Neural crest cell (in vitro differentiated cells): ENCODE data around the gene DUS1L. TPM values are rescaled to one million over a fixed set of nuclear protein-coding genes. Genes with fewer than 3 reads are reported as not detected.

Experiments used
- DNase-seq: peaks from one replicate; pipeline ENCODE4 v3.0.0; 2021; ENCODE audit warnings: low read depth, mixed read lengths, low spot score
- H3K27ac Mint-ChIP-seq: one replicate; pipeline ENCODE4 v1.8.0; 2021; ENCODE audit warnings: mild to moderate bottlenecking, mixed read lengths; ENCODE audit not compliant: unreplicated experiment
- H3K27me3 Mint-ChIP-seq: 2 replicates; pipeline ENCODE4 v1.8.0; 2021; ENCODE audit warnings: low read depth, mild to moderate bottlenecking, mixed read lengths
- H3K36me3 Mint-ChIP-seq: 2 replicates; pipeline ENCODE4 v1.8.0; 2021; ENCODE audit warnings: low read depth, mild to moderate bottlenecking, mixed read lengths
- H3K4me1 Mint-ChIP-seq: 2 replicates; pipeline ENCODE4 v1.8.0; 2021; ENCODE audit warnings: mixed read lengths
- H3K4me3 Mint-ChIP-seq: one replicate; pipeline ENCODE4 v1.8.0; 2021; ENCODE audit warnings: mild to moderate bottlenecking, mixed read lengths
- H3K9me3 Mint-ChIP-seq: 2 replicates; pipeline ENCODE4 v1.8.0; 2021; ENCODE audit warnings: mixed read lengths
- CTCF ChIP-seq: fragments of 200-600 bp; sonication (generic); conservative IDR thresholded peaks from 2 replicates; pipeline ENCODE4 v1.5.0; 2021; ENCODE audit warnings: antibody characterized with exemption, mild to moderate bottlenecking
- total RNA-seq: library from RNA; stranded (reverse); gene quantifications from 2 replicates; pipeline ENCODE4 v1.2.1, GENCODE V29; 2021

DUS1L gene
- total RNA-seq, 1 donor from 2014 or later, result 131 TPM

- Mint-ChIP-seq H3K36me3 (no peaks in the 10 kb centered on the region), H3K27ac (peak overlapping the region; percentile 27), H3K4me3 (peak overlapping the region; percentile 87), H3K4me1 (peaks cover 14% of the 10 kb centered on the region), H3K9me3 (no peaks in the 10 kb centered on the region), H3K27me3 (peaks cover 3% of the 10 kb centered on the region)
- peak; percentile 90 for DNase-seq
- TF ChIP-seq CTCF, result peak; percentile 92
These were observed 34.9 kb downstream of the DUS1L start for GRCh38 chr17:82030470-82031302.

GRCh38 chr17:82029990-82030469 lies 35.6 kb downstream of the DUS1L start:
- peak overlapping the region; percentile 69 for H3K4me3 Mint-ChIP-seq
- peaks cover 9% of the 10 kb centered on the region for H3K4me1 Mint-ChIP-seq
- DNase-seq, result no peak
- no peak overlapping the region for H3K27ac Mint-ChIP-seq
- H3K27me3 Mint-ChIP-seq, result peaks cover 3% of the 10 kb centered on the region
- H3K9me3 Mint-ChIP-seq, result no peaks in the 10 kb centered on the region
- TF ChIP-seq CTCF, result no peak
- no peaks in the 10 kb centered on the region for H3K36me3 Mint-ChIP-seq

GRCh38 chr17:82029391-82029790 lies 36.2 kb downstream of the DUS1L start:
- H3K36me3 Mint-ChIP-seq, result no peaks in the 10 kb centered on the region
- no peaks in the 10 kb centered on the region for H3K9me3 Mint-ChIP-seq
- H3K4me1 Mint-ChIP-seq, result peaks cover 7% of the 10 kb centered on the region
- no peak for DNase-seq
- H3K4me3 Mint-ChIP-seq, result peak overlapping the region; percentile 77
- no peak overlapping the region for H3K27ac Mint-ChIP-seq
- TF ChIP-seq CTCF, result no peak
- peaks cover 3% of the 10 kb centered on the region for H3K27me3 Mint-ChIP-seq

GRCh38 chr17:82028966-82029365 lies 36.6 kb downstream of the DUS1L start:
- Mint-ChIP-seq H3K4me1 (peaks cover 7% of the 10 kb centered on the region), H3K4me3 (peak overlapping the region; percentile 77), H3K36me3 (no peaks in the 10 kb centered on the region), H3K27ac (no peak overlapping the region), H3K27me3 (peaks cover 3% of the 10 kb centered on the region), H3K9me3 (no peaks in the 10 kb centered on the region)
- DNase-seq, result no peak
- no peak for TF ChIP-seq CTCF

GRCh38 chr17:82028246-82028645 lies 37.4 kb downstream of the DUS1L start:
- TF ChIP-seq CTCF, result no peak
- Mint-ChIP-seq H3K4me1 (peaks cover 10% of the 10 kb centered on the region), H3K27me3 (peaks cover 3% of the 10 kb centered on the region), H3K9me3 (no peaks in the 10 kb centered on the region), H3K4me3 (no peak overlapping the region), H3K36me3 (no peaks in the 10 kb centered on the region), H3K27ac (no peak overlapping the region)
- no peak for DNase-seq
